Brain pericyte (primary cell): ENCODE data around the gene THUMPD3.
A peak's percentile ranks its signal among the peaks of the same experiment; 100 is the strongest.

Experiments
- DNase-seq: peaks from one replicate; pipeline ENCODE4 v3.0.0-alpha.2; 2012; ENCODE audit warnings: low read depth, low spot score

Gene THUMPD3

GRCh38 chr3:9397906-9398699, 35.2 kb downstream of the THUMPD3 start:
- DNase-seq: no peak

- DNase-seq: no peak
Measured at GRCh38 chr3:9398700-9399336, 36.0 kb downstream of the THUMPD3 start.

GRCh38 chr3:9399337-9399703, 36.5 kb downstream of the THUMPD3 start:
- no peak for DNase-seq

GRCh38 chr3:9399746-9400145, 36.9 kb downstream of the THUMPD3 start:
- peak; percentile 75 for DNase-seq

- no peak for DNase-seq
Measured at GRCh38 chr3:9400616-9401015, 37.8 kb downstream of the THUMPD3 start.

GRCh38 chr3:9401986-9402385, 39.1 kb downstream of the THUMPD3 start:
- no peak for DNase-seq

- DNase-seq: no peak
Measured at GRCh38 chr3:9402410-9403228, 39.8 kb downstream of the THUMPD3 start.

- no peak for DNase-seq
Measured at GRCh38 chr3:9403463-9403862, 40.6 kb downstream of the THUMPD3 start.

- DNase-seq: no peak
Measured at GRCh38 chr3:9404680-9405079, 41.8 kb downstream of the THUMPD3 start.

- no peak for DNase-seq
Measured at GRCh38 chr3:9405756-9406155, 42.9 kb downstream of the THUMPD3 start.

GRCh38 chr3:9406856-9407626, 44.2 kb downstream of the THUMPD3 start:
- no peak for DNase-seq

- DNase-seq: no peak
Measured at GRCh38 chr3:9408061-9408460, 45.2 kb downstream of the THUMPD3 start.

GRCh38 chr3:9408546-9408945, 45.7 kb downstream of the THUMPD3 start:
- no peak for DNase-seq

- DNase-seq: no peak
Measured at GRCh38 chr3:9409981-9410854, 47.4 kb downstream of the THUMPD3 start.

GRCh38 chr3:9411302-9411701, 48.4 kb downstream of the THUMPD3 start:
- DNase-seq: no peak

- no peak for DNase-seq
Measured at GRCh38 chr3:9412293-9412692, 49.4 kb downstream of the THUMPD3 start.

- DNase-seq: no peak
Measured at GRCh38 chr3:9414826-9415225, 52.0 kb downstream of the THUMPD3 start.

- no peak for DNase-seq
Measured at GRCh38 chr3:9415485-9416138, 52.8 kb downstream of the THUMPD3 start.

GRCh38 chr3:9416139-9416780, 53.4 kb downstream of the THUMPD3 start:
- DNase-seq: no peak
